IMR-90 (cell line): ENCODE data around the gene ZSWIM9. TPM values are rescaled to one million over a fixed set of nuclear protein-coding genes. Genes with fewer than 3 reads are reported as not detected.

Experiments
- ATAC-seq: fragments of 200-7000 bp; cut with Tn5 transposase; 2 replicates; pipeline ENCODE4 v1.9.1; 2020; ENCODE audit warnings: low read depth, mild to moderate bottlenecking, moderate library complexity
- BruUV-seq: library from RNA; stranded (reverse); fragments of 400-500 nt; replicated peaks from 2 replicates; lab custom pipeline; 2021; lab: Mats Ljungman, UMichigan
- CTCF ChIA-PET: fragments of 300-600 bp; formaldehyde crosslinking; extraction: SDS; loops from one replicate; lab custom pipeline; 2021; ENCODE audit warnings: antibody characterized with exemption; lab: Yijun Ruan, JAX
- POLR2A ChIA-PET: fragments of 300-600 bp; sonication (Branson Sonifier 250); formaldehyde crosslinking; loops from one replicate; lab custom pipeline; 2022; ENCODE audit warnings: antibody characterized with exemption; ENCODE audit not compliant: unreplicated experiment; lab: Charles Lee
- DNase-seq: peaks from one replicate; pipeline ENCODE4 v3.0.0; 2013
- H2AFZ ChIP-seq: replicated peaks from 2 replicates; pipeline ENCODE3; 2013; ENCODE audit warnings: low read length, mild to moderate bottlenecking; ENCODE audit not compliant: poor library complexity
- H2AK5ac ChIP-seq: 2 replicates; pipeline ENCODE4 v1.6.1; 2013; ENCODE audit warnings: low read depth, low read length, inconsistent platforms
- H2AK9ac ChIP-seq: replicated peaks from 2 replicates; pipeline ENCODE3; 2013; ENCODE audit warnings: mild to moderate bottlenecking, low read depth, low read length, moderate library complexity; ENCODE audit not compliant: poor library complexity
- H2BK120ac ChIP-seq: 2 replicates; pipeline ENCODE4 v1.6.1; 2013; ENCODE audit warnings: low read depth, low read length, inconsistent platforms
- H2BK15ac ChIP-seq: 3 replicates; pipeline ENCODE4 v1.6.1; 2013; ENCODE audit warnings: low read depth, low read length, inconsistent platforms
- H2BK20ac ChIP-seq: 2 replicates; pipeline ENCODE4 v1.6.1; 2013; ENCODE audit warnings: low read depth, mild to moderate bottlenecking, inconsistent platforms, low read length, moderate library complexity
- H2BK5ac ChIP-seq: 2 replicates; pipeline ENCODE4 v1.6.1; 2013; ENCODE audit warnings: mild to moderate bottlenecking, low read depth, low read length, inconsistent platforms; ENCODE audit not compliant: poor library complexity, severe bottlenecking
- H3K14ac ChIP-seq: replicated peaks from 2 replicates; pipeline ENCODE4 v1.6.1; 2013; ENCODE audit warnings: low read depth, low read length, inconsistent platforms
- H3K18ac ChIP-seq: 2 replicates; pipeline ENCODE4 v1.6.1; 2013; ENCODE audit warnings: low read depth, low read length, control low read depth
- H3K23ac ChIP-seq: 2 replicates; pipeline ENCODE4 v1.6.1; 2013; ENCODE audit warnings: low read depth, low read length, inconsistent platforms
- H3K27ac ChIP-seq: 2 replicates; pipeline ENCODE4 v1.5.1; 2013; ENCODE audit warnings: mild to moderate bottlenecking, control low read depth, low read length; ENCODE audit not compliant: insufficient read depth
- H3K27me3 ChIP-seq: 2 replicates; pipeline ENCODE4 v1.6.1; 2013; ENCODE audit warnings: low read length; ENCODE audit not compliant: control insufficient read depth, insufficient read depth
- H3K36me3 ChIP-seq: 2 replicates; pipeline ENCODE4 v1.6.1; 2013; ENCODE audit warnings: low read length, mixed read lengths; ENCODE audit not compliant: control insufficient read depth, insufficient read depth
- H3K4ac ChIP-seq: 2 replicates; pipeline ENCODE4 v1.6.1; 2013; ENCODE audit warnings: low read depth, low read length, inconsistent platforms
- H3K4me1 ChIP-seq: 2 replicates; pipeline ENCODE4 v1.6.1; 2013; ENCODE audit warnings: low read length, mixed read lengths; ENCODE audit not compliant: control insufficient read depth, insufficient read depth
- H3K4me2 ChIP-seq: 2 replicates; pipeline ENCODE4 v1.6.1; 2013; ENCODE audit warnings: low read depth, mild to moderate bottlenecking, control low read depth, low read length, moderate library complexity
- H3K4me3 ChIP-seq: 2 replicates; pipeline ENCODE4 v1.5.1; 2013; ENCODE audit warnings: low read depth, mild to moderate bottlenecking, control low read depth, low read length, moderate library complexity; ENCODE audit not compliant: insufficient read depth
- H3K56ac ChIP-seq: 2 replicates; pipeline ENCODE4 v1.6.1; 2013; ENCODE audit warnings: low read length, inconsistent platforms; ENCODE audit not compliant: insufficient read depth; ENCODE audit errors: extremely low read depth
- H3K79me1 ChIP-seq, 2 experiments: 2 replicates each; pipeline ENCODE4 v1.6.1; 2013; ENCODE audit warnings: low read length in 2 of 2, inconsistent platforms in 1 of 2, low read depth in 1 of 2
- H3K9ac ChIP-seq: 2 replicates; pipeline ENCODE4 v1.6.1; 2013; ENCODE audit warnings: low read depth, low read length, control low read depth
- H3K9me1 ChIP-seq: 2 replicates; pipeline ENCODE4 v1.6.1; 2013; ENCODE audit warnings: low read length, inconsistent platforms; ENCODE audit not compliant: insufficient read depth
- H3K9me3 ChIP-seq: 2 replicates; pipeline ENCODE4 v1.6.1; 2013; ENCODE audit warnings: low read length; ENCODE audit not compliant: control insufficient read depth, insufficient read depth
- H4K20me1 ChIP-seq: 2 replicates; pipeline ENCODE4 v1.6.1; 2013; ENCODE audit warnings: low read length, inconsistent platforms; ENCODE audit not compliant: insufficient read depth
- H4K5ac ChIP-seq: 2 replicates; pipeline ENCODE4 v1.6.1; 2013; ENCODE audit warnings: mild to moderate bottlenecking, low read depth, low read length, control low read depth
- H4K8ac ChIP-seq, 2 experiments: 2 replicates each; pipeline ENCODE4 v1.6.1; 2013; ENCODE audit warnings: low read depth in 2 of 2, low read length in 2 of 2, control low read depth in 1 of 2, inconsistent platforms in 1 of 2
- H4K91ac ChIP-seq: 2 replicates; pipeline ENCODE4 v1.6.1; 2013; ENCODE audit warnings: low read depth, low read length, inconsistent platforms; ENCODE audit not compliant: insufficient read depth
- BHLHE40 ChIP-seq: fragments of 150-350 bp; IDR thresholded peaks from 2 replicates; pipeline ENCODE4 v1.6.1; 2016; ENCODE audit warnings: mild to moderate bottlenecking, low read depth, low read length
- CEBPB ChIP-seq: IDR thresholded peaks from 2 replicates; pipeline ENCODE4 v1.6.1; 2012; ENCODE audit warnings: low read depth, low read length, improper control_type of control experiment
- CHD1 ChIP-seq: IDR thresholded peaks from 2 replicates; pipeline ENCODE4 v1.6.1; 2012; ENCODE audit warnings: low read depth, low read length, improper control_type of control experiment
- CTCF ChIP-seq: conservative IDR thresholded peaks from 2 replicates; pipeline ENCODE4 v1.5.1; 2012; ENCODE audit warnings: mild to moderate bottlenecking, low read depth, low read length, improper control_type of control experiment
- ELK1 ChIP-seq: fragments of 150-350 bp; IDR thresholded peaks from 2 replicates; pipeline ENCODE4 v1.6.1; 2016; ENCODE audit warnings: low read depth, mild to moderate bottlenecking, low read length, moderate library complexity, borderline replicate concordance
- FOS ChIP-seq: fragments of 150-350 bp; IDR thresholded peaks from 2 replicates; pipeline ENCODE4 v1.6.1; 2016; ENCODE audit warnings: low read depth, low read length
- MAFK ChIP-seq: IDR thresholded peaks from 2 replicates; pipeline ENCODE4 v1.6.1; 2012; ENCODE audit warnings: low read depth, low read length, improper control_type of control experiment
- MAZ ChIP-seq: IDR thresholded peaks from 2 replicates; pipeline ENCODE4 v1.6.1; 2012; ENCODE audit warnings: low read depth, mild to moderate bottlenecking, low read length, improper control_type of control experiment, moderate library complexity, borderline replicate concordance
- MXI1 ChIP-seq: IDR thresholded peaks from 2 replicates; pipeline ENCODE4 v1.6.1; 2012; ENCODE audit warnings: low read depth, mild to moderate bottlenecking, low read length, moderate library complexity, borderline replicate concordance
- NFE2L2 ChIP-seq: fragments of 150-350 bp; IDR thresholded peaks from 2 replicates; pipeline ENCODE4 v1.6.1; 2016; ENCODE audit warnings: low read depth, mild to moderate bottlenecking, low read length
- POLR2A ChIP-seq: IDR thresholded peaks from 2 replicates; pipeline ENCODE4 v1.6.1; 2012; ENCODE audit warnings: mild to moderate bottlenecking, low read depth, low read length
- RAD21 ChIP-seq: IDR thresholded peaks from 2 replicates; pipeline ENCODE4 v1.6.1; 2012; ENCODE audit warnings: low read length, improper control_type of control experiment
- RCOR1 ChIP-seq: IDR thresholded peaks from 2 replicates; pipeline ENCODE4 v1.6.1; 2012; ENCODE audit warnings: mild to moderate bottlenecking, low read length, improper control_type of control experiment; ENCODE audit not compliant: insufficient replicate concordance
- RFX5 ChIP-seq: IDR thresholded peaks from 2 replicates; pipeline ENCODE4 v1.8.0; 2012; ENCODE audit warnings: low read depth, mild to moderate bottlenecking, low read length, moderate library complexity
- SMC3 ChIP-seq: fragments of 150-350 bp; IDR thresholded peaks from 2 replicates; pipeline ENCODE4 v1.6.1; 2016; ENCODE audit warnings: low read depth, mild to moderate bottlenecking, antibody characterized with exemption, low read length, moderate library complexity
- USF2 ChIP-seq: fragments of 150-350 bp; IDR thresholded peaks from 2 replicates; pipeline ENCODE4 v1.6.1; 2017; ENCODE audit warnings: mild to moderate bottlenecking, antibody characterized with exemption, low read length, low read depth
- WGBS, 2 experiments: methylation state at CpG; one replicate each; pipeline versions ENCODE4 v1.1.5 to v1.1.7; 2013; ENCODE audit warnings: missing lambda C conversion rate in 2 of 2; ENCODE audit not compliant: insufficient read length in 1 of 2; ENCODE audit errors: extremely low coverage in 2 of 2; 5-methylcytosine and 5-hydroxymethylcytosine counted together
- dilution Hi-C: fragments of 300-500 bp; cut with HindIII; formaldehyde crosslinking; loops from one replicate; pipeline ENCODE4 v1.14.3; 2018; ENCODE audit warnings: low sequenced_read_pairs; ENCODE audit not compliant: unreplicated experiment
- in situ Hi-C: fragments of 300-500 bp; cut with MboI; formaldehyde crosslinking; loops from 3 replicates; pipeline ENCODE4 v1.14.3; 2019; ENCODE audit warnings: low sequenced_read_pairs, inconsistent platforms, mixed read lengths
- intact Hi-C: fragments of 100-400 bp; cut with micrococcal nuclease; formaldehyde crosslinking; loops from 2 replicates; pipeline ENCODE4 v1.10.0; 2022
- polyA plus RNA-seq, 3 experiments: library from polyadenylated mRNA; depleted of rRNA; stranded (reverse); fragments of >200 nt; gene quantifications; 2 replicates each; pipeline ENCODE4 v1.2.3, GENCODE V29; 2012; ENCODE audit warnings: low replicate concordance in 1 of 3
- total RNA-seq: library from RNA; depleted of rRNA; stranded (reverse); fragments of >200 nt; gene quantifications from 2 replicates; pipeline ENCODE4 v1.2.3, GENCODE V29; 2012

Gene ZSWIM9
- total and polyA plus RNA-seq, 2 of the 4 experiments (the other 2 are of a cell fraction): 0.54 to 2.2 TPM

GRCh38 chr19:48181505-48181904 lies 11.0 kb downstream of the ZSWIM9 start:
- no peak overlapping the region for H4K91ac ChIP-seq
- no peak overlapping the region for H3K4me2 ChIP-seq
- no peak overlapping the region for H3K9ac ChIP-seq
- peaks cover 3 to 5% of the 10 kb centered on the region in 2 experiments; a peak in 3 of 4 replicates for H3K79me1 ChIP-seq
- no peak overlapping the region for H4K5ac ChIP-seq
- H2AK5ac ChIP-seq: no peak overlapping the region
- H2BK15ac ChIP-seq: no peak overlapping the region
- in situ Hi-C loops (no loop called here), dilution Hi-C loops (no loop called here), intact Hi-C loops (no loop called here)
- ATAC-seq (no peak), DNase-seq (no peak)
- no peak overlapping the region for H2BK20ac ChIP-seq
- no peak overlapping the region for H3K23ac ChIP-seq
- H2AFZ ChIP-seq: no peak overlapping the region
- no peak overlapping the region for H3K56ac ChIP-seq
- H2BK120ac ChIP-seq: no peak overlapping the region
- H3K18ac ChIP-seq: no peak overlapping the region
- no peak overlapping the region for H3K27ac ChIP-seq
- peaks cover 5% of the 10 kb centered on the region for H3K9me3 ChIP-seq
- ChIA-PET POLR2A (no interaction called here), CTCF (interaction anchor here (0.6 kb wide), 1 partner anchor 77 kb away, joined by 3 read pairs; no protein-coding TSS in a partner anchor)
- no peaks in the 10 kb centered on the region; the same call in none of the 2 replicates for H4K20me1 ChIP-seq
- H2BK5ac ChIP-seq: no peak overlapping the region
- no TSS peak for BruUV-seq
- no peaks in the 10 kb centered on the region for H3K27me3 ChIP-seq
- H3K14ac ChIP-seq: no peak overlapping the region
- H2AK9ac ChIP-seq: no peak overlapping the region
- peaks cover 16% of the 10 kb centered on the region for H3K36me3 ChIP-seq
- H4K8ac ChIP-seq: no peak overlapping the region
- H3K9me1 ChIP-seq: no peaks in the 10 kb centered on the region
- H3K4ac ChIP-seq: no peak overlapping the region
- TF ChIP-seq BHLHE40 (no peak), POLR2A (no peak), FOS (no peak), SMC3 (no peak), RAD21 (no peak), RFX5 (no peak), USF2 (no peak), CEBPB (no peak), CHD1 (no peak), MAFK (no peak), MAZ (no peak), ELK1 (no peak), MXI1 (no peak), NFE2L2 (no peak), CTCF (no peak), RCOR1 (no peak)
- no CpG with 5 or more reads among the region's 5 CpGs for WGBS, 2 experiments
- no peak overlapping the region for H3K4me3 ChIP-seq
- no peaks in the 10 kb centered on the region for H3K4me1 ChIP-seq
